Spleen (tissue), 11 donors: Measurements from ENCODE around the gene MECR. TPM values are rescaled to one million over a fixed set of nuclear protein-coding genes. Genes with fewer than 3 reads are reported as not detected.

ENCODE experiments used
- DNase-seq: peaks from one replicate; pipeline ENCODE4 v3.0.0-alpha.2; 2020
- H3K27ac ChIP-seq, 8 donors: fragments of 200-600 bp; sonication (generic) in 7 of 8; 1 replicate in 4 of 8; 2 replicates in 4 of 8; pipeline versions ENCODE4 v1.5.0 to v1.8.0; 2016 to 2021; ENCODE audit warnings: inconsistent platforms in 4 of 8, mild to moderate bottlenecking in 4 of 8, moderate library complexity in 1 of 8
- H3K27me3 ChIP-seq, 7 donors: fragments of 200-600 bp; sonication (generic) in 6 of 7; replicated peaks in 1 of 7; 1 replicate in 4 of 7; 2 replicates in 3 of 7; pipeline versions ENCODE4 v1.5.0 to v1.8.0; 2016 to 2021; ENCODE audit warnings: inconsistent platforms in 3 of 7, mild to moderate bottlenecking in 1 of 7
- H3K36me3 ChIP-seq, 6 donors: fragments of 200-600 bp; sonication (generic) in 5 of 6; 1 replicate in 4 of 6; 2 replicates in 2 of 6; pipeline versions ENCODE4 v1.5.0 to v1.8.0; 2016 to 2021; ENCODE audit warnings: inconsistent platforms in 2 of 6
- H3K4me1 ChIP-seq, 6 donors: fragments of 200-600 bp; sonication (generic) in 5 of 6; 1 replicate in 3 of 6; 2 replicates in 3 of 6; pipeline versions ENCODE4 v1.5.0 to v1.8.0; 2016 to 2021; ENCODE audit warnings: inconsistent platforms in 3 of 6
- H3K4me3 ChIP-seq, 8 donors: fragments of 200-600 bp; sonication (generic) in 7 of 8; 1 replicate in 4 of 8; 2 replicates in 4 of 8; pipeline versions ENCODE4 v1.5.0 to v1.8.0; 2016 to 2021; ENCODE audit warnings: inconsistent platforms in 4 of 8, mild to moderate bottlenecking in 4 of 8, moderate library complexity in 2 of 8
- H3K9me3 ChIP-seq, 8 donors: fragments of 200-600 bp; sonication (generic) in 7 of 8; 1 replicate in 4 of 8; 2 replicates in 4 of 8; pipeline versions ENCODE4 v1.5.0 to v1.8.0; 2016 to 2021; ENCODE audit warnings: inconsistent platforms in 4 of 8
- CTCF ChIP-seq, 11 experiments: fragments of 200-600 bp in 7 of 11; fragments of 450-650 bp in 4 of 11; sonication (generic) in 4 of 11; IDR thresholded peaks in 8 of 11; conservative IDR thresholded peaks in 3 of 11; 1 replicate in 7 of 11; 2 replicates in 4 of 11; pipeline versions ENCODE4 v1.4.0 to v1.8.0; 2016 to 2021; ENCODE audit warnings: antibody characterized with exemption in 11 of 11, inconsistent platforms in 4 of 11, mild to moderate bottlenecking in 1 of 11
- POLR2A ChIP-seq, 3 donors: fragments of 450-650 bp; IDR thresholded peaks; one replicate each; pipeline ENCODE4 v1.5.1; 2017; ENCODE audit warnings: antibody characterized with exemption in 3 of 3, mild to moderate bottlenecking in 1 of 3
- POLR2AphosphoS5 ChIP-seq, 3 donors: sonication (generic); formaldehyde crosslinking; IDR thresholded peaks; one replicate each; pipeline ENCODE4 v1.5.1; 2017; ENCODE audit warnings: antibody characterized with exemption in 3 of 3
- WGBS, 5 donors: extraction: QIAGEN DNeasy Blood & Tissue Kit in 3 of 5; methylation state at CpG; one replicate each; pipeline versions ENCODE4 v1.1.5 to v1.1.7; 2013 to 2018; 5-methylcytosine and 5-hydroxymethylcytosine counted together
- intact Hi-C: fragments of 100-400 bp; cut with DNase I; formaldehyde crosslinking; loops from one replicate; pipeline ENCODE4 v1.15.0; 2023; ENCODE audit warnings: low total_unique reads
- polyA plus RNA-seq, 3 donors: library from polyadenylated mRNA; stranded (reverse); fragments of 200-250 nt; gene quantifications; one replicate each; pipeline ENCODE4 v1.2.1, GENCODE V29; 2013
- total RNA-seq, 7 donors: library from RNA; depleted of rRNA in 3 of 7; stranded (reverse); fragments of >200 nt in 3 of 7; fragmentation: NEBNext Ultra II Directional in 4 of 7; extraction: Animal tissue kit (Norgen Biotek cat#: 25700) in 4 of 7; gene quantifications; one replicate each; pipeline versions ENCODE4 v1.1.0 to v1.2.1, GENCODE V29; 2016 to 2021
- donor health status: healthy with polysubstance abuse.
- donor health status: DM: no; HTN: no; CAD: no; lungs with moderate emphysema.
- donor health status: DM: no; HTN: no; CAD: no.
- donor health status: Bipolar disorder and iron deficiency.
- donor health status: healthy.
- donor health status: DM: no; HTN: no; CAD: no.
- donor health status: DM: yes; HTN: yes; CAD: no.

The MECR gene
- total and polyA plus RNA-seq, 10 donors, result 6.4 to 25.4 (median 14.7) TPM

DNA sequence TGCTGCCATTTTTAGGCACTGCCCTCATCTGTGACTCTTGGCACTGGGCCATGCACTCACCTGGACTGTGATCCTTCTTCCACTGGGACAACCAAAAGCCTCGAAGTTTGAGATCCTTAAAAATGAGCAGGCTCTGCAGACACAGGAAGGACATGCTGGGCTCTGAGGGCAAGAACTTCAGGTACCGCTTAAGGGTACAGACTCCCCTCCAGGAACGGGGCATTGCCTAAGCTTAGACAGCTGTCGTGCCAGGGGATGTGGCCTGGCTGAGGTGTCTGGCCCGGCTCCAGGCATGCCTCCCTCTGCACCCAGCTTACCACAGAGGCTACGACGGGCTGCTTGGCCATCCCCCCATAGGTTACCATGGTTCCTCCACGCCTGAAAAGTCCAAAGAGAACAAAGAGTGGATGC, 34.8 kb downstream of the MECR start:
- Histone ChIP-seq H3K4me3 (no peak overlapping the region), H3K36me3 (peaks cover 3 to 84% (median 25%) of the 10 kb centered on the region in 6 donors), H3K27ac (no peak overlapping the region), H3K4me1 (peaks cover 0 to under 1% (median 0%) of the 10 kb centered on the region in 6 donors), H3K27me3 (no peaks in the 10 kb centered on the region), H3K9me3 (no peaks in the 10 kb centered on the region)
- 36 to 59% (median 53%) methylated on average over 6 to 8 of the region's 8 CpGs for WGBS, 5 donors
- TF ChIP-seq POLR2A (IDR thresholded peaks at IDR 0.05), result no peak
- no peak for TF ChIP-seq POLR2AphosphoS5 (IDR thresholded peaks at IDR 0.05)
- TF ChIP-seq CTCF (IDR thresholded peaks at IDR 0.05 in 8 of 11, conservative IDR thresholded peaks at IDR 0.05 in 3 of 11), result no peak
- intact Hi-C loops, result no loop called here
- no peak for DNase-seq

- Histone ChIP-seq H3K4me3 (no peak overlapping the region), H3K27me3 (no peaks in the 10 kb centered on the region), H3K9me3 (no peaks in the 10 kb centered on the region), H3K36me3 (peaks cover under 1 to 65% (median 11%) of the 10 kb centered on the region in 6 donors), H3K27ac (no peak overlapping the region), H3K4me1 (no peaks in the 10 kb centered on the region)
- no peak for DNase-seq
- 95 to 99% (median 97%) methylated on average over 8 of the region's 8 CpGs for WGBS, 5 donors
- intact Hi-C loops, result no loop called here
- no peak for TF ChIP-seq POLR2A (IDR thresholded peaks at IDR 0.05)
- TF ChIP-seq CTCF (IDR thresholded peaks at IDR 0.05 in 8 of 11, conservative IDR thresholded peaks at IDR 0.05 in 3 of 11), result no peak
- no peak for TF ChIP-seq POLR2AphosphoS5 (IDR thresholded peaks at IDR 0.05)
Measured at GRCh38 chr1:29193879-29194455, 36.8 kb downstream of the MECR start.

- Histone ChIP-seq H3K27ac (no peak overlapping the region), H3K36me3 (peaks cover 0 to 35% (median 9%) of the 10 kb centered on the region in 6 donors), H3K4me1 (no peaks in the 10 kb centered on the region), H3K9me3 (no peaks in the 10 kb centered on the region), H3K27me3 (no peaks in the 10 kb centered on the region), H3K4me3 (no peak overlapping the region)
- DNase-seq, result no peak
- TF ChIP-seq POLR2A (IDR thresholded peaks at IDR 0.05) (no peak), POLR2AphosphoS5 (IDR thresholded peaks at IDR 0.05) (no peak), CTCF (IDR thresholded peaks at IDR 0.05 in 8 of 11, conservative IDR thresholded peaks at IDR 0.05 in 3 of 11) (no peak)
- intact Hi-C loops, result no loop called here
- WGBS, 5 donors, result 84 to 94% (median 92%) methylated on average over 6 of the region's 6 CpGs
Measured at GRCh38 chr1:29190718-29191117, 40.0 kb downstream of the MECR start.

DNA sequence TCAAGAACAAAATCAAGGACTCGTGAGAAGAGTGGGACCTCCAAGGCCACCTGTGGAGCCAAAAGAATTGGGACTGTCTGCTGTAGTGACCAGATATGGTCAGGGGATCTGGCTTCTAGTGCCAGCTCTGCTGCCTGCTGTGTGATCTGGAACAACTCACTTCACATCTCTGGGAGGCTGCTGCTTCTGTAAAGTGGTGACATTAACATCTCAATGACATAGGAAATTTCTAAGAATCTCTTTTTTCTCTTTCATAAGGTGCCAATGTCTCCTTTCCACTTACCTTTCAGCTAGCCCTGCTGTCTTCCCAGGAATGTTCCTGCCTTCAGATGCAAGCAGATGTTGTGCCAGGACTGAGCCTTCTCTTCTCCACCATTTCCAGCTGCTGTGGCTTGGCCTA, 44.0 kb downstream of the MECR start:
- H3K4me1 ChIP-seq, result peaks cover 0 to 15% (median 8%) of the 10 kb centered on the region in 6 donors
- H3K4me3 ChIP-seq, result no peak overlapping the region
- TF ChIP-seq POLR2AphosphoS5 (IDR thresholded peaks at IDR 0.05) (no peak), POLR2A (IDR thresholded peaks at IDR 0.05) (no peak), CTCF (IDR thresholded peaks at IDR 0.05 in 8 of 11, conservative IDR thresholded peaks at IDR 0.05 in 3 of 11) (no peak)
- DNase-seq, result no peak
- H3K9me3 ChIP-seq, result no peaks in the 10 kb centered on the region
- intact Hi-C loops, result no loop called here
- H3K27ac ChIP-seq, result no peak overlapping the region
- no peaks in the 10 kb centered on the region for H3K27me3 ChIP-seq
- no peaks in the 10 kb centered on the region for H3K36me3 ChIP-seq
- WGBS, 5 donors, result 82 to 100% (median 89%) methylated on average over 1 of the region's 1 CpG
